ENCODE measurements around the gene CLNK.

GRCh38 chr4:10673817-10674369 is 10.7 kb downstream of the CLNK start:
- TF ChIP-seq MXI1 (IDR thresholded peaks at IDR 0.05; ENCODE audit: low read depth, low read length) (no peak), USF2 (IDR thresholded peaks at IDR 0.05; ENCODE audit: borderline replicate concordance, low read depth, low read length) (no peak), MAX (IDR thresholded peaks at IDR 0.05; ENCODE audit: low read depth) (no peak), SMC3 (IDR thresholded peaks at IDR 0.05; ENCODE audit: low read depth, low read length) (no peak), EZH2phosphoT487 (IDR thresholded peaks at IDR 0.05; ENCODE audit: borderline replicate concordance, low read depth) (no peak), POLR2AphosphoS5 (IDR thresholded peaks at IDR 0.05; ENCODE audit: low read depth, low read length) (no peak), RCOR1 (IDR thresholded peaks at IDR 0.05; ENCODE audit: low read length) (no peak), SIN3A (IDR thresholded peaks at IDR 0.05; ENCODE audit: borderline replicate concordance, low read depth, low read length) (no peak), CTCF (IDR thresholded peaks at IDR 0.05) (no peak), RAD21 (IDR thresholded peaks at IDR 0.05; ENCODE audit: low read length) (no peak), YY1 (IDR thresholded peaks at IDR 0.05; ENCODE audit: low read depth) (no peak)
- TF ChIP-seq, protein P1, sequence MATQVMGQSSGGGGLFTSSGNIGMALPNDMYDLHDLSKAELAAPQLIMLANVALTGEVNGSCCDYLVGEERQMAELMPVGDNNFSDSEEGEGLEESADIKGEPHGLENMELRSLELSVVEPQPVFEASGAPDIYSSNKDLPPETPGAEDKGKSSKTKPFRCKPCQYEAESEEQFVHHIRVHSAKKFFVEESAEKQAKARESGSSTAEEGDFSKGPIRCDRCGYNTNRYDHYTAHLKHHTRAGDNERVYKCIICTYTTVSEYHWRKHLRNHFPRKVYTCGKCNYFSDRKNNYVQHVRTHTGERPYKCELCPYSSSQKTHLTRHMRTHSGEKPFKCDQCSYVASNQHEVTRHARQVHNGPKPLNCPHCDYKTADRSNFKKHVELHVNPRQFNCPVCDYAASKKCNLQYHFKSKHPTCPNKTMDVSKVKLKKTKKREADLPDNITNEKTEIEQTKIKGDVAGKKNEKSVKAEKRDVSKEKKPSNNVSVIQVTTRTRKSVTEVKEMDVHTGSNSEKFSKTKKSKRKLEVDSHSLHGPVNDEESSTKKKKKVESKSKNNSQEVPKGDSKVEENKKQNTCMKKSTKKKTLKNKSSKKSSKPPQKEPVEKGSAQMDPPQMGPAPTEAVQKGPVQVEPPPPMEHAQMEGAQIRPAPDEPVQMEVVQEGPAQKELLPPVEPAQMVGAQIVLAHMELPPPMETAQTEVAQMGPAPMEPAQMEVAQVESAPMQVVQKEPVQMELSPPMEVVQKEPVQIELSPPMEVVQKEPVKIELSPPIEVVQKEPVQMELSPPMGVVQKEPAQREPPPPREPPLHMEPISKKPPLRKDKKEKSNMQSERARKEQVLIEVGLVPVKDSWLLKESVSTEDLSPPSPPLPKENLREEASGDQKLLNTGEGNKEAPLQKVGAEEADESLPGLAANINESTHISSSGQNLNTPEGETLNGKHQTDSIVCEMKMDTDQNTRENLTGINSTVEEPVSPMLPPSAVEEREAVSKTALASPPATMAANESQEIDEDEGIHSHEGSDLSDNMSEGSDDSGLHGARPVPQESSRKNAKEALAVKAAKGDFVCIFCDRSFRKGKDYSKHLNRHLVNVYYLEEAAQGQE (IDR thresholded peaks at IDR 0.05; ENCODE audit: low read depth, low read length), result no peak
